ENCODE measurements around the gene RSRC2.

RSRC2 gene

DNA sequence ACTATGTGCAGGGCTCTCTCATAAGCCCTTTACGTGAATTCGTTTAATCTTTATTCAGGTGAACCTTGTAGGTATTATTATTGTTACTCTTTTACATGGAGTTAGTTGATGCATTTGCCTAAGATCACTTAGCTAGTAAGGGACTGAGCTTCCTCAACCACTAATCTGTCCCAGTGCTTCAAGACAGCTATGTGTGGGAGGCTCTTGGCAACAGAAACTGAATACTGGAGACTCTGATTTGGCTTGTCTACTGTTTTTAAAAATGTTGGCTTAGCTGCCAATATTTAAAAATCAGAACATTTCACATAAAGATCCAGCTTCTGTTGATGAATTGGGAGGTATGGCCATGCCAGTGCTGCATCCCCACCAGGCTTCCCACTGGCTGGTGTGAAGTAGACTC lies 7.1 kb upstream of the RSRC2 start:
- H2AFZ ChIP-seq (ENCODE audit: low read depth, low read length): no peak overlapping the region
- no peak overlapping the region for H3K4me3 ChIP-seq (ENCODE audit: low read length)
- no peaks in the 10 kb centered on the region for H3K4me1 ChIP-seq (ENCODE audit: insufficient read depth, low read length)
- no peaks in the 10 kb centered on the region for H3K9me3 ChIP-seq (ENCODE audit: low read length)
- no peaks in the 10 kb centered on the region for H3K27me3 ChIP-seq (ENCODE audit: insufficient read depth, low read length)
- H3K36me3 ChIP-seq (ENCODE audit: insufficient read depth, low read length): peaks cover 71% of the 10 kb centered on the region

DNA sequence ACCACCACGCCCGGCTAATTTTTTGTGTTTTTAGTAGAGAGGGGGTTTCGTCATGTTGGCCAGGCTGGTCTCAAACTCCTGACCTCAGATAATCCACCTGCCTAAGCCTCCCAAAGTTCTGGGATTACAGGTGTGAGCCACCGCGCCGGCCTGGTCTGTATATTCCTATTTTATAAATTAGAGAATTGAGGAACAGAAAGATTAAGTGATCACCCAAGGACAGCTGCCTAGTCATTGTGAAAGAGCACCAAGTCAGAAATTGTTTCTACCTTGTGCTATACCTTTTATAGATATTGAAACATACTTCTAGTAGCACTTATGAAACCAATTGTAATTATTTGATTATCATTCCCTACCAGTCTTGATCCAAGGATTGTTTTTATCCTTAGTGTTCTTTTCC lies 2.3 kb upstream of the RSRC2 start:
- no peaks in the 10 kb centered on the region for H3K27me3 ChIP-seq (ENCODE audit: insufficient read depth, low read length)
- H3K36me3 ChIP-seq (ENCODE audit: insufficient read depth, low read length): peaks cover 43% of the 10 kb centered on the region
- peaks cover 15% of the 10 kb centered on the region for H3K4me1 ChIP-seq (ENCODE audit: insufficient read depth, low read length)
- no peak overlapping the region for H2AFZ ChIP-seq (ENCODE audit: low read depth, low read length)
- H3K9me3 ChIP-seq (ENCODE audit: low read length): no peaks in the 10 kb centered on the region
- H3K4me3 ChIP-seq (ENCODE audit: low read length): no peak overlapping the region

DNA sequence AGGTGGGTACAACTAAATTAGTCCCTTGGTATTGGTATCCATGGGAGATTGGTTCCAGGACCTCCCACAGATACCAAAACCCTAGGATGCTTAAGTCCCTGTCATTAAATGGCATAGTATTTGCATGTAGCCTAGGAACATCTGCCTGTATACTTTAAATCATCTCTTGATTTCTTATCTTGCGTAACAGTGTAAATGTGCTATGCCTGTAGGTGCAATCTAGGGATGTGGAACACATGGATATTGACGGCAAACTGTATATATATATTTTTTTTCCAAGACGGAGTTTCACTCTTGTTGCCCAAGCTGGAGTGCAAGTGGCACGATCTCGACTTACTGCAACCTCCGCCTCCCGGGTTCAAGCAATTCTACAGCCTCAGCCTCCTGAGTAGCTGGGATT lies 1.8 kb upstream of the RSRC2 start:
- no peaks in the 10 kb centered on the region for H3K9me3 ChIP-seq (ENCODE audit: low read length)
- H2AFZ ChIP-seq (ENCODE audit: low read depth, low read length): no peak overlapping the region
- H3K27me3 ChIP-seq (ENCODE audit: insufficient read depth, low read length): no peaks in the 10 kb centered on the region
- peaks cover 19% of the 10 kb centered on the region for H3K4me1 ChIP-seq (ENCODE audit: insufficient read depth, low read length)
- peak overlapping the region; percentile 81 for H3K4me3 ChIP-seq (ENCODE audit: low read length)
- H3K36me3 ChIP-seq (ENCODE audit: insufficient read depth, low read length): peaks cover 43% of the 10 kb centered on the region

- H3K36me3 ChIP-seq (ENCODE audit: insufficient read depth, low read length): peaks cover 41% of the 10 kb centered on the region
Observed at GRCh38 chr12:122527478-122527944, 775 bp upstream of the RSRC2 start.

DNA sequence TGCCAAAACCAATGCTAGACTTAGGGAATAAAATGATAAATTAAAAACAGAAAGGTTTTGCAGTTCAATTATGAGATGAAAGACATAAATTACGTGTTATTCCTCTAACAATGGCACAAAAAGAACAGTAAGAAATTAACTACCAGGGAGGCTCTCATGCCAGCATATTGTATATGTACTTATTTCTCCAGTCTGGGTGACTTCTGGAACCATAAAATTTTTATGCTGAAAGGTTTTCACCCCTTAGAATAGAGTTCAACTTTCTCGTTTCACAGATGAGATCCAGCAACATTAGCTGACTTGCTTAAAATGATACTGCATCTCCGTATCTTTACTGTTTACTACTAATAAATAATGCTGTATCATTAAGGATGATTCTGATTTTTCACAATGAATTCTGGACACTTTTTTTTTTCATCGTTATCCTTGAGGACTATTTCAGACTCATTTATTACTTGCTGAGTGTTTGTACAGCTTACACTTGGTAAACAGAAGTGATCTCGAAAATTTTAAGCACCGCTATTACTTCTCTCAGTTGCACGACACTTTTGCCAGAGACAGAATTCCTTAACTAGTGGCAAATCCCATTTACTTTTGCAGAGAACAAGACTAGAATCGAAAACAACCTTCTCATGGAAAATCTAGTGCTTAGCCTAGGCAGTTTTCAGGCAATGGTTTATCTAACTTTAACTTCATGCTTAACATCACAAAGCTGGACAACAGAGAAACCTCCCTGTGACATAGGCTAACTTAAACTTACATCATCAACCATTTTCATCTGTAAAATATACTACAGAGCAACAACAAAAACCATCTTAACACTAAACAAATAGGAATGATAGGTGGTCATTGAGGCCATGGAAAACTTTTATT lies 2.7 kb downstream of the RSRC2 start:
- Histone ChIP-seq H3K27me3 (ENCODE audit: insufficient read depth, low read length) (no peaks in the 10 kb centered on the region), H3K36me3 (ENCODE audit: insufficient read depth, low read length) (peaks cover 53% of the 10 kb centered on the region), H3K9me3 (ENCODE audit: low read length) (no peaks in the 10 kb centered on the region)

More at GRCh38 chr12:122527478-122527944, 775 bp upstream of the RSRC2 start:
- Histone ChIP-seq H3K4me3 (ENCODE audit: low read length) (peak overlapping the region; percentile 81), H2AFZ (ENCODE audit: low read depth, low read length) (peak overlapping the region; percentile 6), H3K4me1 (ENCODE audit: insufficient read depth, low read length) (peaks cover 26% of the 10 kb centered on the region), H3K9me3 (ENCODE audit: low read length) (no peaks in the 10 kb centered on the region), H3K27me3 (ENCODE audit: insufficient read depth, low read length) (no peaks in the 10 kb centered on the region)

DNA sequence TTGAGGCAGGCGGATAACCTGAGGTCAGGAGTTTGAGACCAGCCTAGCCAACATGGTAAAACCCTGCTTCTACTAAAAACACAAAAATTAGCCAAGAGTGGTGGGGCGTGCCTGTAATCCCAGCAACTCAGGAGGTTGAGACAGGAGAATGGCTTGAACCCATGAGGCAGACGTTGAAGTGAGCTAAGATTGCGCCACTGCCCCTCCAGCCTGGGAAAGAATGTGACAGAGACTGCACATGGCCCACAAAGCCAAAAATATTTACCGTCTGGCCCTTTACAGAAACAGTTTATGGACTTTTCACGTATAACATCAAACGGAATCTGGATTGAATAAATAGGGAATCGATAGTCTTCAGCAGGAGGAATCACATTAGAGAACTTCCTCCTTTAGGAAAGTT lies 3.5 kb downstream of the RSRC2 start:
- H3K4me3 ChIP-seq (ENCODE audit: low read length): peak overlapping the region; percentile 98
- no peaks in the 10 kb centered on the region for H3K9me3 ChIP-seq (ENCODE audit: low read length)
- no peak overlapping the region for H2AFZ ChIP-seq (ENCODE audit: low read depth, low read length)

More for the DNA sequence above, 2.7 kb downstream of the RSRC2 start:
- Histone ChIP-seq H3K4me3 (ENCODE audit: low read length) (peak overlapping the region; percentile 98), H2AFZ (ENCODE audit: low read depth, low read length) (no peak overlapping the region), H3K4me1 (ENCODE audit: insufficient read depth, low read length) (peaks cover 26% of the 10 kb centered on the region)

GRCh38 chr12:122520676-122521075 lies 6.1 kb downstream of the RSRC2 start:
- H3K9me3 ChIP-seq (ENCODE audit: low read length): no peaks in the 10 kb centered on the region
- peaks cover 84% of the 10 kb centered on the region for H3K36me3 ChIP-seq (ENCODE audit: insufficient read depth, low read length)
- no peak overlapping the region for H3K4me3 ChIP-seq (ENCODE audit: low read length)
- no peaks in the 10 kb centered on the region for H3K27me3 ChIP-seq (ENCODE audit: insufficient read depth, low read length)
- peaks cover 17% of the 10 kb centered on the region for H3K4me1 ChIP-seq (ENCODE audit: insufficient read depth, low read length)
- H2AFZ ChIP-seq (ENCODE audit: low read depth, low read length): no peak overlapping the region

More for the DNA sequence above, 3.5 kb downstream of the RSRC2 start:
- H3K27me3 ChIP-seq (ENCODE audit: insufficient read depth, low read length): no peaks in the 10 kb centered on the region
- H3K4me1 ChIP-seq (ENCODE audit: insufficient read depth, low read length): peaks cover 23% of the 10 kb centered on the region
- H3K36me3 ChIP-seq (ENCODE audit: insufficient read depth, low read length): peaks cover 59% of the 10 kb centered on the region

DNA sequence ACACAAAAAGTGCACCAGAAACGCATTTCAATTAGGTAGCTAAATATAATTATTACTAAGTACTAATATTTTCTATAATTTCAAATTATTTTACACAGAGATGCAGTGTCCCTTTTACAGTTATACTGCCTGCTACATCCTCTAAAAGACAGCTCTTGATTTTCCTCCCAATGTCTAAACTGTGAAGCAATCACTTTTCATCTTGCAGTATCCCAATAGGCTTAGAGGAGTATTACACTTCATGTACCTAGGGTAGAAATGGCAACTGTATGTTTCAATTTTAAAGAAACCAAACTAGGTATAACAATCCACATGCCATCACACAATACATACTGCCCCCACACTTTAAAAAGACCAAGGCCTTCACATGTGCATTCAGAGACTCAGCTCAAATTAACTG lies 7.3 kb downstream of the RSRC2 start:
- no peak overlapping the region for H2AFZ ChIP-seq (ENCODE audit: low read depth, low read length)
- H3K36me3 ChIP-seq (ENCODE audit: insufficient read depth, low read length): peaks cover 92% of the 10 kb centered on the region
- no peaks in the 10 kb centered on the region for H3K27me3 ChIP-seq (ENCODE audit: insufficient read depth, low read length)
- H3K9me3 ChIP-seq (ENCODE audit: low read length): no peaks in the 10 kb centered on the region
- peaks cover 15% of the 10 kb centered on the region for H3K4me1 ChIP-seq (ENCODE audit: insufficient read depth, low read length)
- H3K4me3 ChIP-seq (ENCODE audit: low read length): no peak overlapping the region

DNA sequence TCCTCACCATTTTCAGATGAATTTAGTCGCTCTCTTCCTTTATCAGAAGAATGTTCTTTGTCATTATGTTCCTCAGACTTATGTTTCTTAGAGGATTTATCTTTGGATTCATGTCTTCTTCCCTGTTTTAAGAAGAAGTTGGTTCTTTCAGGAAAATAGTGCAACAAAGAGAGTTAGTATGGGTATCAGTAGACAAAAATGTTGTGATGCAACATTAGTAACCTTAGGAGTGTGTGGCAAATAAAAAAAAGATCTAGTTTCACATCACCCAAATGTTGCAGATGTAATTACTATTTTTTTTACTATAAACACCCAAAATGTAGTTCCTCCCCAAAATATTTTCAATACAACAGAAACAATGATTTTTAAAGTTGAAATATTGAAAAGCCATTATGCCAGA lies 7.8 kb downstream of the RSRC2 start:
- Histone ChIP-seq H3K4me1 (ENCODE audit: insufficient read depth, low read length) (peaks cover 10% of the 10 kb centered on the region), H3K4me3 (ENCODE audit: low read length) (no peak overlapping the region), H2AFZ (ENCODE audit: low read depth, low read length) (no peak overlapping the region), H3K9me3 (ENCODE audit: low read length) (no peaks in the 10 kb centered on the region), H3K27me3 (ENCODE audit: insufficient read depth, low read length) (no peaks in the 10 kb centered on the region), H3K36me3 (ENCODE audit: insufficient read depth, low read length) (peaks cover 89% of the 10 kb centered on the region)

DNA sequence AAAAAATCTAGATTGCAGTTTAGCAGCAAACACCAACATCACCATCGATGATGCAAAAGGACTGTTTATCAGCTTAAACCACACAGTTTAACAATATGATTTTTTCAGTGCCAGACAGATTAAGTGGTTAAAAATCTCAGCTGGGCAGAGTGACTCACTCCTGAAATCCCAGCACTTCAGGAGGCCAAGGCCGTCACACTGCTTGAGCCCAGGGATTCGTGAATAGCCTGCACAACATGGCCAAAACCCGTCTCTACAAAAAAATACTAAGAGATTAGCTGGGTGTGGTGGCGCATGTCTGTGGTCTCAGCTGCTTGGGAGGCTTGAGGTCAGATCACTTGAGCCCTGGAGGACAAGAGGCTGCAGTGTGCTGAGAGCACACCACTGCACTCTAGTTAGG lies 8.9 kb downstream of the RSRC2 start:
- no peak overlapping the region for H2AFZ ChIP-seq (ENCODE audit: low read depth, low read length)
- no peaks in the 10 kb centered on the region for H3K27me3 ChIP-seq (ENCODE audit: insufficient read depth, low read length)
- no peaks in the 10 kb centered on the region for H3K9me3 ChIP-seq (ENCODE audit: low read length)
- peaks cover 92% of the 10 kb centered on the region for H3K36me3 ChIP-seq (ENCODE audit: insufficient read depth, low read length)
- H3K4me3 ChIP-seq (ENCODE audit: low read length): no peak overlapping the region
- peaks cover under 1% of the 10 kb centered on the region for H3K4me1 ChIP-seq (ENCODE audit: insufficient read depth, low read length)

- H3K27me3 ChIP-seq (ENCODE audit: insufficient read depth, low read length): no peaks in the 10 kb centered on the region
- H3K4me3 ChIP-seq (ENCODE audit: low read length): no peak overlapping the region
- H3K9me3 ChIP-seq (ENCODE audit: low read length): no peaks in the 10 kb centered on the region
- peaks cover 95% of the 10 kb centered on the region for H3K36me3 ChIP-seq (ENCODE audit: insufficient read depth, low read length)
- H2AFZ ChIP-seq (ENCODE audit: low read depth, low read length): no peak overlapping the region
- no peaks in the 10 kb centered on the region for H3K4me1 ChIP-seq (ENCODE audit: insufficient read depth, low read length)
Observed at GRCh38 chr12:122516544-122517361, 10.0 kb downstream of the RSRC2 start.

- Histone ChIP-seq H2AFZ (ENCODE audit: low read depth, low read length) (no peak overlapping the region), H3K4me3 (ENCODE audit: low read length) (no peak overlapping the region), H3K36me3 (ENCODE audit: insufficient read depth, low read length) (peaks cover 94% of the 10 kb centered on the region), H3K27me3 (ENCODE audit: insufficient read depth, low read length) (no peaks in the 10 kb centered on the region), H3K4me1 (ENCODE audit: insufficient read depth, low read length) (no peaks in the 10 kb centered on the region), H3K9me3 (ENCODE audit: low read length) (no peaks in the 10 kb centered on the region)
Observed at GRCh38 chr12:122515275-122515674, 11.5 kb downstream of the RSRC2 start.

DNA sequence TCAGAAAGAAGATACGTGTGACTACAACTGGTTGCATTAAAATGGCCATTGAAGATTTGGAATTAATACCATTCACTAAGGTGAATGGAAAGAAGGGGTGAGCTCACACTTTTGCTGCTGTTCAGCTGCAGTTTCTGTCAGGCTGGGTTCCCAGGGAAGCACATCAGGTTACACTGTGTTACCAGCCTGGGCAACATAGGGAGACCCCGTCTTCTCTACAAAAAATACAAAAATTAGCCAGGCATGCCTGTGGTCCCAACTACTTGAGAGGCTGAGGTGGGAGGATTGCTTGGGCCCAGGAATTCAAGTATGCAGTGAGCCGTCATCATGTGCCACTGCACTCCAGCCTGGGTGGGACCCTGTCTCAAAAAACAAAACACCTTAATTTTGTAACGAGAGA lies 13.1 kb downstream of the RSRC2 start:
- no peaks in the 10 kb centered on the region for H3K9me3 ChIP-seq (ENCODE audit: low read length)
- H3K4me3 ChIP-seq (ENCODE audit: low read length): no peak overlapping the region
- no peaks in the 10 kb centered on the region for H3K27me3 ChIP-seq (ENCODE audit: insufficient read depth, low read length)
- H3K36me3 ChIP-seq (ENCODE audit: insufficient read depth, low read length): peaks cover 94% of the 10 kb centered on the region
- H3K4me1 ChIP-seq (ENCODE audit: insufficient read depth, low read length): no peaks in the 10 kb centered on the region
- H2AFZ ChIP-seq (ENCODE audit: low read depth, low read length): no peak overlapping the region
